ENCODE data around the gene CAPN12.

CAPN12 gene

DNA sequence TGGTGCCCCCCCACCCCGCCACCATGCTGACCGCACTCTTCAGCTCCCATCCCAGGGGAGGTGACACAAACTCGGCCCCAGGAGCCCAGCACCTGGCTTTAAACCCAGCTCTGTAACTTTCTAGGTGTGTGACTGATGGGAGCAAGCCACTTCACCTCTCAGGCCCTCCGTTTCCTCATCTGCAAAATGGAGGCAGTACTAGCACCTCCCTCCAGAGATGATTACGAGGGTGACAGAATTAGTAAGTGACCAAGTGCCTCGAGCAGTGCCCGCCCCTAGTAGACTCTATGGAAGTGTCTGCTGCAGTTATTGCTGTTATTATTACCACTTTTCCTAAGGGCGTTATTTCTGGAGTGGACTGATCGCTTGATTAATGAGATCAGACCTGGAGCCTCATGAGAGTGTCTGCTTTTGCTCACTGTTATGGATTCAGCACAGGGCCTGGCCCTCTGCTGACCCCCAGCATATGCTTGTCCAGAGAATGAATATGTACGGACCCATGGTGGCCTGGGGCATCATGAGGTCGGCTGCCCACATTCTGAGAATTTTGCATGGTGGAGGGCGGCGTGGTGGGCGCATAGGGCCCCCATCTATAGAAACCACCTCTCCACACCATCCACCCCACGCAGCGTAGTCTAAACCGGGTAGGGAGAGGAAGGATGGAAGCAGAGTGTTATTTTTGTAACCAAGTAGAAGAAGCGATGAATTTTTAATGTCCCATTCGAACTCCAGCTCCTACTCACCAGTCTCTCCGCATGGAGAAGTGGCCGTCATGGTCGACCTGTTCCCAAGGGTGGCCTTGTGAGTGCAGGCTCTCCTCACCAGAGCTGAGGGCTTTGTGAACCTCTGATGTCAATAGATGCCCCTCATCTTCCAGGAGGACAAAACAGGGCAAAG is 48.2 kb downstream of the CAPN12 start:
- no peak for DNase-seq (ENCODE audit: low spot score)

DNA sequence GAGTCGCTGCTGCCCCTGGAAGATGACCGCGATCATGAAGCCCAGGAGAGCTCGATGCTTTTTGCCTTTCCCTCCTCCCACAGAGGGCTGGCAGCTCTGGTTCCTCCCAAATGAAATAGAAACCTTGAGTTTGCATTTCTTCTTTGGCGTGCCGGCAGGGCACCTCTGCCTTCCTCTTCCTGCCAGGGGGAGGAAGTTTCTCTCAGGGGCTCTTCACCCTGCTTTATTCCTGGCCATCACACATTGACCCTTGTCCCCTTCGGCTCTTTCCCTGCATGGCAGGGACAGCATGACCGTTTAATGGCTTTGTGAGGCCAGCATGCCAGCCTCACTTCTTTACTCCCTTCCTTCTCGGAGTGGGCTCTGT is 49.0 kb downstream of the CAPN12 start:
- peak; percentile 65 for DNase-seq (ENCODE audit: low spot score)

DNA sequence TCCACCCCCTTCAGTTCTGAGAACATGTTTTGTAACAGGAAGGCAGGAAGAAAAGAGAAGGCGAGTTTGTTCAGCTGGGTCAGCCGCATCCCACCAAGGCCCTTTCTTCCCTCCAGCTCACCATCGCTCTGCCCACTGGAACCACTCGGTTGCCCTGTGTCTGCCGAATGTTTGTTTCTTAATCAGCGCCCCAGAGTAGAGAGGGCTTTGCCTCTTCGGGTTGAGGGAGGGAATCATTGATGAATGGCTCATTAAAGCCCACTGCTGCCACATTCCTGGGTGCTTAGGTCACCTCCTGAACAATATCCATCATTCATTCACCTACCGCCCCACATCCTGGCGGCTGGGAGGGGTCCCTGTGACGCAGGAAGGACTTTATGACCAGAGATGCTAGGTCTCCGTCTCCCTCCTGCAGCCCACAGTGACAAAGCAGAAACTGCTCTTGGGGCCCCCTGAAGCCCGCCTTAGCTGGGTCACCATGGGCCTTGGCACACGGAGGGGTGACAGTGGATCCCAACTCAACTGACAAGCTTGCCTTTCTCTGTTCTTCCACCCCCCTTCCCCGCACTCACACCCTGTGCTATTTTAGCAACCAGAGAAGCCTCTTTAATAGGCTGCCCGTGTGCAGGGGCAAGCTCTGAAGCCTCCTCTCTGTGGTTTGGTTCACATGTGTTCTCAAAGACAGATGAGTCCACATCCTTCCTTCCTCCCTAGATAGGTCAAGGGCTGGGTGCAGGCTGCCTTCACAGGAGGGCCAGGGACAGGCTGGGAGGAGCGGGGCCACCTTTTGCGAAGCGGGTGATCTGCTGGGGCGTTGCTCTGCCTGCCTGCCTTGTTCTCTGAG is 50.7 kb downstream of the CAPN12 start:
- DNase-seq (ENCODE audit: low spot score) = peak; percentile 27

DNA sequence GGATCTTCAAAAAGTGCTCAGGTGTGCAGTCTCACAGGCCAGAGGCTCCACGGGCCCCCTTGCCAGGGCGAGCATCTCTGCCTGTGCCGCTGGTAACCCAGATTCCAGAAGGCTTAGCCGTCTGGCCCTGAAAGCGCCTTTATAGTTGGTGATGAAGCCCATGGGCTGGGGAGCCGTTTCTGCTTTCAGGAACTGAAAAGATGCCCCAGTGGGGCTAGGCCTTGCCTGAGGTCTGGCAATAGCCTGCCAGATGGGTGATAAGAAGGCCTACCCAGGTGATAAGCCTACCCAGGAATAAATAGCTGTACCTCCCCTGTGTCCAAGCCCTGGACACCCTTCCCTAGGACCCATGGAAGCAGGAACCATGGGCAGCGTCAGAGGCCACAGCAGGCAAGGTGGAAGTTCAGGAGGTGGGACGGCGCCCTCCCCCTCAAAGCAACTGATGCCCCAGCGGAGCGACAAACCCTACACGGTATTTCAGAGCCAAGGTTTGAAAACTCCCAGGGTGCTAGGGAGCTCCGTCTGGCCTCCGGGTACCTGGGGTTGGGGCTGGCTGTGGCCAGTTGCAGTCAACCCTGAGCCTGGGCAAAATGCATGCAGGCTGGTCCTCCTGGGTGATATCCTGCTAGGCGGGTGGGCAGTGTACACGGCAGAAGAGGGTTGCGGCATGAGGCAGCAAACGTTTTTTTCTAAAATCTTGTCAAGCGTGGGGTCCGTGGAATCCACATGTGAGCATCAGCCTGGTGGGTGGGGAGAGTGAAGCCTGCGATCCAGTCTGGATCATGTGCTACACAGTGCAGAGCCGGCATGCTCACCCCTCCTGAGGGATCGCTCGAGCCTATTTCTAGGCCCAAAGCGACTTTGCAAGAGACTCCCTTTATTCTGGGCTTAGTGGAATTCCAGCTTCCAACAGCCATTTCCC is 51.6 kb downstream of the CAPN12 start:
- no peak for DNase-seq (ENCODE audit: low spot score)

DNA sequence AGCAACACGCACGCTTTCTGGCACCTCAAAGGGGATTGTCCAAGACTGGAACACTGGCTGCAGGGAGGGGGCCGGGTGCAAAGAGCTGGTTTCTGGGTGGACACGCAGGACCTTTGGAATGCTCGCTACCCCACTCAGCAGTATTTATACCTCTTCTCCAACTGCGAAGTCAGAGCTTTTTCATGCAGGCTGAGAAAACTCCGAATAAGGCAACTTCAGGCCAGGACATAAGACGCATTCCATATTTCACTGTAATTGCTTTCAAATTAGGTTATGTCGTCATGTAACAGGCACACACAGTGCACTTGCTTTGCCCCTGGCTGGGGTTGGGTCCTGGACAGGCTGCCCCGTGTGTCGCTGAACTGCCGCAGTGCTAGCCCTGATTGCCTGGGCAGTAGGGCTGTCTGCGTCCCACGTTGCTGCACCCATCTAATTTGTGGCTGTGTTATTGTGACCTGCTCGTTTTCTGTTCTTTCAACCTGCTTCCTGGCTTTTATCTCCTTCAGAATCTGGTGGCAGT is 52.3 kb downstream of the CAPN12 start:
- no peak for DNase-seq (ENCODE audit: low spot score)

DNA sequence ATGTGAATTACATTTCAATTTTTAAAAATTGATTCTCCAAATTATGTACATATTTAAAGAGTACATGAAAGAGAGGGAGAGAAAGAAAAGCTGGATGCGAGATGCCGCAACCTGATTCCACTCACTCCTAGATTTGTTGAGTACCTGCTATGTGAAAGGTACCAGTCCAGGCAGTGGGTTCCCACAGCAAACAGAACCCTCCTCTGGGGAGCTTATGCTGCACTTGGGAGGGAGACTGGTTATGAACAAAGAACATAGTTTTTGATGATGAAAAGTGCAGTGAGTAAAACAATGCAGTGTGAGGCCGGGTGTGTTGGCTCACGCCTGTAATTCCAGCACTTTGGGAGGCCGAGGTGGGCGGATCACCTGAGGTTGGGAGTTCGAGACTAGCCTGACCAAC is 53.4 kb downstream of the CAPN12 start:
- no peak for DNase-seq (ENCODE audit: low spot score)

DNA sequence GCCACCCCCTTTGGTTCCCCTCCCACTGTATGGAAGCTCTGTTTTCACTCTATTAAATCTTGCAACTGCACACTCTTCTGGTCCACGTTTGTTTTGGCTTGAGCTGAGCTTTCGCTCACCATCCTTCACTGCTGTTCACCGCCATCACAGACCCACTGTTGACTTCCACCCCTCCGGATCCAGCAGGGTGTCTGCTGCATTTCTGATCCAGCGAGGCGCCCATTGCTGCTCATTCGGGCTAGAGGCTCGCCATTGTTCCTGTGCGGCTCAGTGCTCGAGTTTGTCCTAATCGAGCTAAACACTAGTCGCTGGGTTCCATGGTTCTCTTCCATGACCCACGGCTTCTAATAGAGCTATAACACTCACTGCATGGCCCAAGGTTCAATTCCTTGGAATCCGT is 54.1 kb downstream of the CAPN12 start:
- no peak for DNase-seq (ENCODE audit: low spot score)

DNA sequence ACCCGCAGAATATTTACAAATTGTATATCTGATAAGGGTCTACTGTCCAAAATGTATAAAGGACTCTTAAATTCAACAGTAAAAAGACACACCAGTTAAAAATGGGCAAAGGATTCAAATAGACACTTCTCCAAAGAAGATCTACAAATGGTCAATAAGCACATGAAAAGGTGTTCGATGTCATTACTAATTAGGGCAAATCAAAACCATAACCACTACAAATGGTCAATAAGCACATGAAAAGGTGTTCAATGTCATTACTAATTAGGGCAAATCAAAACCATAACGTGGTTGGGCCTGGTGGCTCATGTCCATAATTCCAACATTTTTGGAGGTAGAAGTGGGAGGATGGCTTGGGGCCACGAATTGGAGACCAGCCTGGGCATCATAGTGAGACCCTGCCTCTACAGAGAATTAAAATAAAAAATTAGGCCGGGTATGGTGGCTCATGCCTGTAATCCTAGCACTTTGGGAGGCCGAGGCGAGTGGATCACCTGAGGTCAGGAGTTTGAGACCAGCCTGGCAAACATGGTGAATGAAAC is 56.4 kb downstream of the CAPN12 start:
- no peak for DNase-seq (ENCODE audit: low spot score)

DNA sequence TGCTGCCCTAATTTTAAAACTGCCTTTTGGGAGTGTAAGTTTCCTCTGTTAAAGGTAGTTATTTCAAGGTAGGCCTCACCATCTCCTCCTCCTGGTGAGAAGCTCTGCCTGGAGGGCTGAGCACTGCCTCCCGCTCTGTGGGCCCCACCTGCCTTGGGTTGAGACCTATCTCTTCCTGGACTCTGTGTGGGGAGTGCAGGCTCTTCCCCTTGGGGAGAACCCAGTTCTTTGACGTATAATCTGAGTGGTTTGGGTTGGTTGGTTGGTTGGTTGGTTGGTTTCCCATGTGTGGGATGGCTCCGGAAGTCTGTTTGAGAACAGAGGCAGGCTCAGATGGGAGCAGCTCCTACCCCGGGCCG is 57.8 kb downstream of the CAPN12 start:
- peak; percentile 37 for DNase-seq (ENCODE audit: low spot score)

DNA sequence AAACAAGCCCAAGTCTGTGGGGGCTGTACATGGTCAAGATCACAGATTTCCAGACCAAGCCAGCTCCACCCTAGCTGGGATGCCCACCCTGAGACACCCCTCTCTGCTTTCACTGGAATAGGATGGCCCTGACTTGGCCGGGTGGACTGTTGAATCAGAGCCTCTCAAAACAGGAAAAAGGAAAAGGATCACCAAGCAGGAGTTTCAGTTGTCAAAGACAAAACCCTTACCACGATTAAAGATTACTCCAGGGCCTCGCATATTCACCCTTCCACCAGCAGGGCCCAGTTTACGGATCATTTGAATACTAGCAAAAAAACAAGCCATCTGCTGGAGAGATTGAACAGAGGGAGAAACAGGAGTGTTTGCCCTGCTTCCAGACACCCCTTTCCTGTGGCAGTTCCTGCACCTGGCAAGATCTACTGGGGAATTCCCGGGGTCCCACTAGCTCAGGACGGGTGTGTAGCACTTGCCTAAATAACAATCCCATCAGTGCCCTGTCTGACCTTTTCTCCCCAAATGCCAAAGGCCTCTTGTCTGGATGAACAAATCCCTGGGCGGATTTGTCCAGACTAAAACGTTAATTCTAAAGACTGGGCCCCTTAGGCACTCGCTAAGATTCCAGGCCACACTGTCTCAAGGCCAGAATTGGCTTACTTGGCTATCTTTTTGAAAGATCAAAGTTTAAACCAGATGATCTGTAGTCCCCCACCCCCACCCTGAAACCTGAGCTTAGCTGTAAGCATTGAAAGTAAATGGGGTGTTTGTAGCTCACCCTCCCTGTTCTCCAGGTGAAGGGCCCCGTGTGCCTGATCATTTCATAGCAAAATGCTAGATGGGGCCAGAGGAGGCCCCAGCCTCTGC is 58.4 kb downstream of the CAPN12 start:
- peak; percentile 36 for DNase-seq (ENCODE audit: low spot score)

DNA sequence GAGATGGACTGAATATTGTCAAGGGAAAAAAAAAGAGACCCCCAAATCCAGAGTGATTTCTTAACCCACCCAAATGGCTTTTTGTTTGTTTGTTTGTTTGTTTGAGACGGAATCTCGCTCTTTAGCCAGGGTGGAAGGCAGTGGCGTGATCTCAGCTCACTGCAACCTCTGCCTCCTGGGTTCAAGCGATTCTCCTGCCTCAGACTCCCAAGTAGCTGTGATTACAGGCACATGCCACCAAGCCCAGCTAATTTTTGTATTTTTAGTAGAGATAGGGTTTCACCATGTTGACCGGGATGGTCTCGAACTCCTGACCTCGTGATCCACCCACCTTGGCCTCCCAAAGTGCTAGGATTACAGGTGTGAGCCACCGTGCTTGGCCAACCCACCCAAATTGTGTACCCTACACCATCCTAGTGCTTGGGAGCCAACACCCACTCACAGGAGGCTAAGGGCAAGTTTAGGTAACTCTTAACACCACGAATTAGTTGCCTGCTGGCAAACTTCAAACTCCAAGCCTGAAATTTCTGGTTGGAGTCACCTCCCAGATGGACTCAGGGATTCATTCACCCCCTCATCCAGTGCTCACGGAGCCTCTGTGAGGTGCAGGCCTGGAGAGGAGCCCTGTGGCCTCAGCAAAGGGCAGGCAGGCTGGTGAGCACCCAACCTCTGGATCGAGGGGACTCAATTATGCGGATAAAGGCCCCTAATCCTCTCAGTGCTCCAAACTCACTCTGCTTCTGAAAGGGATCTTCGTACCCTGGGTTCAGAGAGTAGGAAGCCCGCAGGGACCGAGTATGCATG is 59.2 kb downstream of the CAPN12 start:
- DNase-seq (ENCODE audit: low spot score) = no peak

DNA sequence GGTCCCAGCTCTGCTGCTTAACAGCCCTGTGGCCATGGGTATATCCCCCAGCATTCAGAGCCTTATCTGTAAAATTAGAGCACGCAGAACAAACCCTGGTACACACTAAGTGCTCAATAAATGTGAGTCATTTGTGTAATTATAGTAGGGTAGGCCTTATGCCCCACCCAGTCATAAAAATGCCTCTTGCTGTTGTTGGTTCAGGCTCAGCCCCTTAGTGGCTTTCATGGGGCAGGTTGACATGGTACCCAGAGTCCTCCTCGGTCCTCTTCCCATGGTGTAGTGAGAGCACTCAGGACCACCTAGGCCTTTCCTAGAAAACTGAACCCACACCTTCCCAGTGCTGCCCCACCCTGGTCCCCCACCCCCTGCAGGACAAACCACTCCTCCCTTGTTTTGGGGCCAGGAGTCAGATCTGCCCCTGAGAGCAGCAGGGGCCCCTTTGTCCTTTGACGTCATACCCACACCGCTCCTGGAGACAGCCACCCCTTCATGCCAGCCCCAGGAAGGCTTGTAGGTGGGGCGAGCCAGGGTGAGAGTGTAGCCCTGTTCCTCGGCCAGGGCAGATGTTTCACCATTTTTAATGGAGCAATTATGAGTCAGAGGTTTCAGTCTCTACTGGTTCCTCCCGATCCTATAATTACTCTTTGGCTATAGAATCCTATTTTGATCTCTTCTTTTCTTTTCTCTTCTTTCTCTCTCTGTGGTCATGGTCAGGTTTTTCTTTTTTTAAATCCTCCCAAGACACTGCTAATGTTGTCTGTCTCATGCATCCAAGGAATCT is 60.0 kb downstream of the CAPN12 start:
- DNase-seq (ENCODE audit: low spot score) = no peak

DNA sequence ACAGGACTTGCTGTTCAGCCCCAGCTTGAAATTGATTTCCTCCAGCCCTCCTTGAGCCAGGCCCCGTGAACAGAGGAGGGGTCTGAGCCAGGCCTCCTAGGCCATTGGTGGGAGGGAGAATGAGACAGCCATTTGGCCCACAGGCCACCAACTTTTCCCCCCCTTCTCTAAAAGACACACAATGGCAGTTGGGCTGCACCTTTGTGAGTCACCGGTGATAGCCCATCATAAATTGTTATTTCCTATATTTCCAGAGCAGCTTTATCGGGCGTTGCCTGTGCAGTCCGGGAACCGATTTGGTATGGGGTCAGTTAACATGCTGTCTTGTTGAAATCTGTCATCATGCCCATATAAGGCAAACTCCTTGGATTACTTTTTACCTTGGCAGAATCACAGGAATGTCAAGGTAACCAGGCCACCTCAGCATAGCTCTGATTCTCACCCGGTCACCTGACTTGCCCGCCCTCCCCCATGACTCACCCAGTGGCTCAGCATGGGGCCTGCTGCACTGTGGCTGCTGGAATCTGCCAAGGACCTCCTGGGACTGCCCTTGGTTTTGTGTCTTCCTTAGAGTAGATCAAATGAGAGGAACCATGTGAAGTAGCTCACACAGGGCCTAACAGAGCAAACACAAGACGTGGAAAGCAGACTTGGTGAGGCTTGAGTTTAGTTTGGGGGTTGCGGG is 60.7 kb downstream of the CAPN12 start:
- DNase-seq (ENCODE audit: low spot score) = no peak

DNA sequence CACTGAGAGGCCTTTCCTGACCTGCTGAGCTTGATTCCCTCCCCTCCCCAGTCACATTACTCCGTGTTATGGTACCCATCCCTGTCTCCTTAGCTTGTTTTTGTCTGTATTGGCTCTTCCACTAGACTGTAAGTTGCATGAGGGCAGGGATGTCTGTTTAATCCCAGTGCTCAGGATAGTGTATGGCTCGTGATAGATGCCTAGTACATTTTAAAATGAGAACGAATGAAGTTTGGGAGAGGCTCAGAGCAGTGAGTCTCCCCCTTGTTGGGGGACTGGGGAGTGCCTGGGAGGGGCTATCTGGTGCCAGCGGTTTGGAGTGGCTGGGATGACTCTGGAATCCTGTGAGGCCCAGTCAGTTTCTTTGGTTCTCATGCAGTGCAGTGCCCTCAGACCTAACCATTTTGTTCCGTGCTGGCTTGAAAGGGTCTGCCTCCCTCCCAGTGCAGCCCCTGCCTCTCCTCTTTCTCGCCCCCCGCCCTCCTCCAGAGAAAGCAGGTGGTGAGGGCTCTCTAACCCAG is 61.3 kb downstream of the CAPN12 start:
- no peak for DNase-seq (ENCODE audit: low spot score)

DNA sequence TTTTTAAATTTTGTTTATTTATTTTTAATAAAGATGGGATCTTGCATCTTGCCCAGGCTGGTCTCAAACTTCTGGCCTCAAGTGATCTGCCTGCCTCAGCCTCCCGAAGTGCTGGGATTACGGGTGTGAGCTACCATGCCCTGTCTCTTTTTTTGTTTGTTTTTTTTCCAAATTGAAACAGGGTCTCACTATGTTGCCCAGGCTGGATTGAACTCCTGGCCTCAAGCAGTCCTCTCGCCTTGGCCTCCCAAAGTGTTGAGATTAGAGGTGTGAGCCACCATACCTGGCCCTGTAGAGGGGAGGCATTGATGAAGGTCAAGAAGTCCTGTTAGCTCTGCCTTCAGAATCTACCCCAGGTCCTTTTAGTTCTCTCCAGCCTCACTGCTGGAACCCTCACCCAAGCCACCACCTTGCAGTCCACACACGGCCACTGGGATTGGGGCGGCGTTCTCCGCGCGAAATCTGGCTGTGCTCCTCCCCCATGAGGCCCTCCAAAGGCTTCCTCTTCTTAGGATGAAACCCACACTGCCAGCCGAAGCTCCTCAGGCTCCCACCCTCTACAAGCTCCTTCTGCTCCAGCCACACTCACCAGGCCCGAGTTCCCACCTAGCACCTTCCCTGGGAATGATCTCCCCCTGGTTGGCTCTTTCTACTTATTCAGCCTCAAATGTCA is 61.9 kb downstream of the CAPN12 start:
- no peak for DNase-seq (ENCODE audit: low spot score)

Measured in germinal center (tissue), 1 donor.